ENCODE measurements around the gene CLIC3. TPM values are rescaled to one million over a fixed set of nuclear protein-coding genes. Genes with fewer than 3 reads are reported as not detected.

Gene CLIC3
- total and polyA plus RNA-seq, 10 donors: 2.9 to 10.7 (median 5.4) TPM

- intact Hi-C loops (cut with DNase I; ENCODE audit: low total_unique reads): no loop called here
- TF ChIP-seq POLR2AphosphoS5 (IDR thresholded peaks at IDR 0.05): no peak
- Histone ChIP-seq H3K9me3 (no peaks in the 10 kb centered on the region), H3K27ac (no peak overlapping the region), H3K27me3 (replicated peaks in 1 of 7) (no peaks in the 10 kb centered on the region), H3K4me3 (no peak overlapping the region), H3K4me1 (peaks cover 5 to 51% (median 20%) of the 10 kb centered on the region in 6 donors), H3K36me3 (no peaks in the 10 kb centered on the region)
- peak; percentile 72 for DNase-seq
- WGBS, 5 donors: 77 to 87% (median 85%) methylated on average over 22 to 25 of the region's 25 CpGs
Observed at GRCh38 chr9:136954270-136955083, 41.9 kb downstream of the CLIC3 start.

- peak; percentile 72 for DNase-seq
- Histone ChIP-seq H3K4me1 (peaks cover 9 to 51% (median 25%) of the 10 kb centered on the region in 6 donors), H3K27ac (peak overlapping the region in 1 of 8 donors; percentile 8), H3K27me3 (replicated peaks in 1 of 7) (no peaks in the 10 kb centered on the region), H3K36me3 (no peaks in the 10 kb centered on the region), H3K9me3 (no peaks in the 10 kb centered on the region), H3K4me3 (peak overlapping the region in 3 of 8 donors; percentile 17 to 45 (median 34))
- TF ChIP-seq CTCF (IDR thresholded peaks at IDR 0.05 in 8 of 11, conservative IDR thresholded peaks at IDR 0.05 in 3 of 11) (no peak), POLR2A (IDR thresholded peaks at IDR 0.05) (no peak), POLR2AphosphoS5 (IDR thresholded peaks at IDR 0.05) (no peak)
- intact Hi-C loops (cut with DNase I; ENCODE audit: low total_unique reads): no loop called here
- WGBS, 5 donors: 82 to 86% (median 84%) methylated on average over 12 to 19 of the region's 19 CpGs
Observed at GRCh38 chr9:136953771-136954269, 42.5 kb downstream of the CLIC3 start.

GRCh38 chr9:136952876-136953770 lies 43.2 kb downstream of the CLIC3 start:
- peaks cover 12 to 57% (median 31%) of the 10 kb centered on the region in 6 donors for H3K4me1 ChIP-seq
- peak overlapping the region in 5 of 8 donors; percentile 83 to 94 (median 90) for H3K27ac ChIP-seq
- no peaks in the 10 kb centered on the region for H3K9me3 ChIP-seq
- TF ChIP-seq POLR2AphosphoS5 (IDR thresholded peaks at IDR 0.05) (no peak), CTCF (IDR thresholded peaks at IDR 0.05 in 8 of 11, conservative IDR thresholded peaks at IDR 0.05 in 3 of 11) (no peak), POLR2A (IDR thresholded peaks at IDR 0.05) (no peak)
- H3K36me3 ChIP-seq: no peaks in the 10 kb centered on the region
- no peaks in the 10 kb centered on the region for H3K27me3 ChIP-seq (replicated peaks in 1 of 7)
- H3K4me3 ChIP-seq: peak overlapping the region in 4 of 8 donors; percentile 1 to 45 (median 26)
- DNase-seq: no peak
- 87 to 94% (median 91%) methylated on average over 25 to 44 of the region's 44 CpGs for WGBS, 5 donors
- intact Hi-C loops (cut with DNase I; ENCODE audit: low total_unique reads): no loop called here

GRCh38 chr9:136952321-136952850 lies 44.0 kb downstream of the CLIC3 start:
- TF ChIP-seq POLR2A (IDR thresholded peaks at IDR 0.05) (no peak), CTCF (IDR thresholded peaks at IDR 0.05 in 8 of 11, conservative IDR thresholded peaks at IDR 0.05 in 3 of 11) (no peak), POLR2AphosphoS5 (IDR thresholded peaks at IDR 0.05) (peak; percentile 49 to 84 (median 76))
- WGBS, 5 donors: 64 to 83% (median 73%) methylated on average over 14 to 15 of the region's 15 CpGs
- peak; percentile 88 for DNase-seq
- H3K27me3 ChIP-seq (replicated peaks in 1 of 7): no peaks in the 10 kb centered on the region
- H3K9me3 ChIP-seq: no peaks in the 10 kb centered on the region
- peaks cover 18 to 64% (median 38%) of the 10 kb centered on the region in 6 donors for H3K4me1 ChIP-seq
- intact Hi-C loops (cut with DNase I; ENCODE audit: low total_unique reads): no loop called here
- no peaks in the 10 kb centered on the region for H3K36me3 ChIP-seq
- H3K27ac ChIP-seq: peak overlapping the region in 6 of 8 donors; percentile 19 to 94 (median 88)
- peak overlapping the region in 3 of 8 donors; percentile 1 to 45 (median 34) for H3K4me3 ChIP-seq

Data from spleen (tissue), 11 donors.